GM12878 (cell line): ENCODE measurements around the gene EGFR. TPM values are rescaled to one million over a fixed set of nuclear protein-coding genes. Genes with fewer than 3 reads are reported as not detected.

ENCODE experiments used
- ATAC-seq: fragments of 200-7000 bp; cut with Tn5 transposase; 3 replicates; pipeline ENCODE4 v1.9.1; 2020; ENCODE audit warnings: mild to moderate bottlenecking, moderate library complexity
- BruUV-seq: library from RNA; stranded (reverse); fragments of 400-500 nt; replicated peaks from 2 replicates; lab custom pipeline; 2021; lab: Mats Ljungman, UMichigan
- CTCF ChIA-PET: fragments of 300-600 bp; sonication (Branson Sonifier 250); formaldehyde crosslinking; extraction: SDS; loops from one replicate; lab custom pipeline; 2021; ENCODE audit warnings: inconsistent platforms; lab: Yijun Ruan, JAX
- POLR2A ChIA-PET: fragments of 350-600 bp; formaldehyde crosslinking; extraction: SDS; loops from one replicate; lab custom pipeline; 2021; ENCODE audit warnings: inconsistent platforms; lab: Charles Lee
- RAD21 ChIA-PET: fragments of 300-600 bp; sonication (Branson Sonifier 250); formaldehyde crosslinking; loops from one replicate; lab custom pipeline; 2023; ENCODE audit warnings: antibody characterized with exemption; ENCODE audit not compliant: unreplicated experiment; lab: Charles Lee
- SMC1A ChIA-PET: fragments of 300-600 bp; sonication (Branson Sonifier 250); formaldehyde crosslinking; loops from one replicate; lab custom pipeline; 2023; ENCODE audit not compliant: unreplicated experiment, uncharacterized antibody; lab: Charles Lee
- DNase-seq: peaks from one replicate; pipeline ENCODE4 v3.0.0-alpha.2; 2011; ENCODE audit warnings: low read depth, low spot score
- FAIRE-seq: peaks from 3 replicates; lab custom pipeline; 2011; peaks lifted over from hg19 to GRCh38; lab: Jason Lieb, UNC
- H2AFZ ChIP-seq: 2 replicates; pipeline ENCODE4 v1.6.0; 2011; ENCODE audit warnings: low read depth, low read length, control low read depth; ENCODE audit not compliant: control insufficient read depth
- H3K27ac ChIP-seq: 2 replicates; pipeline ENCODE4 v1.5.1; 2011; ENCODE audit warnings: control low read depth; ENCODE audit not compliant: control insufficient read depth, insufficient read depth
- H3K27me3 ChIP-seq, 2 experiments: replicated peaks in 1 of 2; 2 replicates each; pipeline versions ENCODE4 v1.6.0 to v1.6.1; 2011; ENCODE audit warnings: low read length in 1 of 2; ENCODE audit not compliant: control insufficient read depth in 2 of 2, insufficient read depth in 2 of 2
- H3K36me3 ChIP-seq, 2 experiments: 2 replicates each; pipeline ENCODE4 v1.5.1; 2011; ENCODE audit warnings: low read length in 1 of 2; ENCODE audit not compliant: control insufficient read depth in 2 of 2, insufficient read depth in 2 of 2
- H3K4me1 ChIP-seq: 2 replicates; pipeline ENCODE4 v1.6.1; 2011; ENCODE audit warnings: mild to moderate bottlenecking, low read length, moderate library complexity, mixed read lengths; ENCODE audit not compliant: control insufficient read depth, insufficient read depth
- H3K4me2 ChIP-seq: 2 replicates; pipeline ENCODE4 v1.6.0; 2011; ENCODE audit warnings: control low read depth; ENCODE audit not compliant: control insufficient read depth, insufficient read depth
- H3K4me3 ChIP-seq: fragments of 200-600 bp; sonication (generic); 2 replicates; pipeline ENCODE4 v1.5.1; 2016
- H3K79me2 ChIP-seq: 2 replicates; pipeline ENCODE4 v1.6.0; 2011; ENCODE audit warnings: low read length; ENCODE audit not compliant: control insufficient read depth, insufficient read depth
- H3K9ac ChIP-seq: 2 replicates; pipeline ENCODE4 v1.8.0; 2011; ENCODE audit warnings: low read length, control low read depth, mixed read lengths; ENCODE audit not compliant: control insufficient read depth, insufficient read depth
- H3K9me3 ChIP-seq: replicated peaks from 3 replicates; pipeline ENCODE4 v1.5.1; 2011; ENCODE audit warnings: mild to moderate bottlenecking, low read length; ENCODE audit not compliant: control insufficient read depth, insufficient read depth
- H4K20me1 ChIP-seq: 2 replicates; pipeline ENCODE4 v1.6.0; 2011; ENCODE audit not compliant: control insufficient read depth, insufficient read depth
- BCL11A ChIP-seq: IDR thresholded peaks from 2 replicates; pipeline ENCODE4 v1.6.1; 2011; ENCODE audit warnings: low read depth, low read length
- BHLHE40 ChIP-seq, 2 experiments: fragments of 450-650 bp in 1 of 2; IDR thresholded peaks; 2 replicates each; pipeline ENCODE4 v1.6.1; 2011 to 2017; ENCODE audit warnings: low read depth in 2 of 2, borderline replicate concordance in 1 of 2, improper control_type of control experiment in 1 of 2, low read length in 1 of 2, mild to moderate bottlenecking in 1 of 2
- CHD4 ChIP-seq: fragments of 200-600 bp; sonication (generic); IDR thresholded peaks from 2 replicates; pipeline ENCODE4 v1.6.1; 2016; ENCODE audit warnings: mild to moderate bottlenecking
- FOXM1 ChIP-seq: IDR thresholded peaks from 2 replicates; pipeline ENCODE4 v1.6.1; 2012; ENCODE audit warnings: low read depth, mild to moderate bottlenecking, inconsistent platforms, low read length, moderate library complexity
- HCFC1 ChIP-seq: fragments of 150-350 bp; IDR thresholded peaks from 2 replicates; pipeline ENCODE4 v1.6.1; 2014; ENCODE audit warnings: low read length
- KDM1A ChIP-seq: fragments of 200-600 bp; sonication (generic); IDR thresholded peaks from 2 replicates; pipeline ENCODE4 v1.6.1; 2016; ENCODE audit warnings: borderline replicate concordance
- NFYA ChIP-seq: IDR thresholded peaks from 2 replicates; pipeline ENCODE4 v1.6.1; 2011; ENCODE audit warnings: low read depth, mild to moderate bottlenecking, low read length, improper control_type of control experiment, borderline replicate concordance
- POU2F2 ChIP-seq: IDR thresholded peaks from 3 replicates; pipeline ENCODE4 v1.6.1; 2011; ENCODE audit warnings: low read depth, mild to moderate bottlenecking, low read length, borderline replicate concordance
- RAD51 ChIP-seq: fragments of 450-650 bp; IDR thresholded peaks from 2 replicates; pipeline ENCODE4 v1.6.1; 2016; ENCODE audit warnings: moderate library complexity, mild to moderate bottlenecking, inconsistent platforms
- SMC3 ChIP-seq: IDR thresholded peaks from 2 replicates; pipeline ENCODE4 v1.6.1; 2011; ENCODE audit warnings: low read length, improper control_type of control experiment, borderline replicate concordance
- SP1 ChIP-seq: IDR thresholded peaks from one replicate; pipeline ENCODE4 v1.6.1; 2011; ENCODE audit warnings: low read depth, low read length
- TARDBP ChIP-seq: IDR thresholded peaks from 2 replicates; pipeline ENCODE4 v1.6.1; 2016; ENCODE audit warnings: borderline replicate concordance
- ZNF217 ChIP-seq: fragments of 450-650 bp; IDR thresholded peaks from 2 replicates; pipeline ENCODE4 v1.6.1; 2017; ENCODE audit warnings: antibody characterized with exemption, mild to moderate bottlenecking
- ZNF24 ChIP-seq: fragments of 450-650 bp; IDR thresholded peaks from 2 replicates; pipeline ENCODE4 v1.6.1; 2017; ENCODE audit warnings: antibody characterized with exemption, mild to moderate bottlenecking
- WGBS: methylation state at CpG from one replicate; pipeline ENCODE4 v1.1.6; 2016; ENCODE audit warnings: low lambda C conversion rate; ENCODE audit not compliant: insufficient replicate concordance, insufficient coverage; ENCODE audit errors: missing lambda C conversion rate; 5-methylcytosine and 5-hydroxymethylcytosine counted together
- in situ Hi-C: fragments of 300-500 bp; cut with MboI; formaldehyde crosslinking; loops from 9 replicates; pipeline ENCODE4 v1.14.3; 2018; ENCODE audit warnings: mixed read lengths
- intact Hi-C: fragments of 100-400 bp; cut with micrococcal nuclease; formaldehyde crosslinking; loops from one replicate; pipeline ENCODE4 v1.14.2; 2022; ENCODE audit not compliant: unreplicated experiment
- polyA plus RNA-seq, 11 experiments: library from polyadenylated mRNA; depleted of rRNA in 4 of 11; unstranded in 6 of 11; stranded (reverse) in 5 of 11; fragments of >200 nt; fragmentation: Nextera tagmentation in 4 of 11; fragmentation: Illumina TruSeq in 1 of 11; extraction: Ambion mirVana in 4 of 11; extraction: Trizol in 1 of 11; gene quantifications; 1 replicate in 1 of 11; 2 replicates in 10 of 11; pipeline versions ENCODE4 v1.2.1 to v1.2.3, GENCODE V29; 2011 to 2016; ENCODE audit warnings: inconsistent platforms in 2 of 11, missing spikeins in 2 of 11, low read depth in 1 of 11
- total RNA-seq, 4 experiments: library from RNA; depleted of rRNA in 3 of 4; stranded (reverse); fragments of >200 nt in 3 of 4; fragmentation: Illumina TruSeq in 1 of 4; extraction: Trizol in 1 of 4; gene quantifications; 2 replicates each; pipeline versions ENCODE4 v1.2.1 to v1.2.3, GENCODE V29; 2013 to 2021
- TF ChIP-seq, protein P1 (sequence below): fragments of 450-650 bp; IDR thresholded peaks from 2 replicates; pipeline ENCODE4 v1.6.1; 2017; ENCODE audit warnings: low read depth, mild to moderate bottlenecking, moderate library complexity
- TF ChIP-seq, protein P2 (sequence below): fragments of 450-650 bp; IDR thresholded peaks from 2 replicates; pipeline ENCODE4 v1.6.1; 2014; ENCODE audit warnings: mild to moderate bottlenecking

EGFR gene
- total and polyA plus RNA-seq, 10 of the 15 experiments (the other 5 are each of a cell fraction or from before 2014, with no cell fraction given) = 0.01 to 0.31 TPM; not detected in 8

DNA sequence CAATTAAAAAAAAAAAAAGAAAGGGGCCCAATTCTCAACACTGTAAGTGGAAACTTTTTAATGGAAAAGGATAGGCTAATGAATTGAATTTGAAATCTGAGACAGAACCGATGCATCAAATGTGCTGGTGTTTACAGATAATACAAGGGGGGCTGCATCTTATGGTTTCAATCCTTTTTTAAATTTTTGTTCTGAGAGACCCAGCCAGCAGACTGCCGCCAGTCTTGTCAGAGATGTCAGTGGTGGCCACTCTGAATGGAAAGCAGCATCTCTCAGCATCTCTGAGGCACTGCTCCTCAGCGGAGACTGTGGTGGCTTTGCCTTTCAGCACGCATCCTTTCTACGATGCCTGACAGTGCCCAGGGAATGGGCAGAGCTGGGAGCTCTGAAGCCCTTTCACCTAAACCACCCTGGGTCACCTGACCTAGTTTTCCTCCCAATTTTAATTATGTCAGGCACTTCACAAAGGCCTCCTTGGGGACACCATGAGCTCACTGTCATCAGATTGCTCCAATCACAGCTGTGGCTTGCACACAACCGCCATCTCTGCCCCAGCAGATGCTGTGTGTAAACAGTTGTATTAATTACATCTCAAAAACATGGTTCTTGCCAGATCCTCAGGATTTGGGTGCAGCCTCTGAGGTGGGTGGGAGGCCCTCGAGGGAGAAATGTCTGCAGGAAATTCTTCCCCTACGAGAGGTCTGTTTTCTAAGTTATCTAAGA lies 81.2 kb downstream of the EGFR start:
- H3K9me3 ChIP-seq = no peaks in the 10 kb centered on the region
- no peak for FAIRE-seq
- ChIA-PET POLR2A (no interaction called here), RAD21 (no interaction called here), SMC1A (no interaction called here), CTCF (no interaction called here)
- H3K36me3 ChIP-seq = no peaks in the 10 kb centered on the region
- intact Hi-C loops = no loop called here
- no peak overlapping the region for H3K4me3 ChIP-seq
- no peaks in the 10 kb centered on the region for H3K79me2 ChIP-seq
- no peak; the same call in 2 of the 3 replicates for ATAC-seq
- H3K4me2 ChIP-seq = no peak overlapping the region
- in situ Hi-C loops = no loop called here
- H3K27me3 ChIP-seq = peaks cover 0 to 1% of the 10 kb centered on the region in 2 experiments; a peak in 1 of 4 replicates
- H3K9ac ChIP-seq = no peak overlapping the region
- no peaks in the 10 kb centered on the region for H3K4me1 ChIP-seq
- no peak for DNase-seq
- no peak for TF ChIP-seq BCL11A
- no peak for TF ChIP-seq POU2F2
- TF ChIP-seq BHLHE40 (IDR thresholded peaks at IDR 0.05; ENCODE audit: borderline replicate concordance in 1 of 2, low read depth in 2 of 2, low read length in 1 of 2) = no peak
- no peak for TF ChIP-seq FOXM1
- TF ChIP-seq SP1 = no peak
- no peak for TF ChIP-seq ZNF24
- no peak for TF ChIP-seq KDM1A
- no peak for TF ChIP-seq TARDBP
- TF ChIP-seq, protein P1, sequence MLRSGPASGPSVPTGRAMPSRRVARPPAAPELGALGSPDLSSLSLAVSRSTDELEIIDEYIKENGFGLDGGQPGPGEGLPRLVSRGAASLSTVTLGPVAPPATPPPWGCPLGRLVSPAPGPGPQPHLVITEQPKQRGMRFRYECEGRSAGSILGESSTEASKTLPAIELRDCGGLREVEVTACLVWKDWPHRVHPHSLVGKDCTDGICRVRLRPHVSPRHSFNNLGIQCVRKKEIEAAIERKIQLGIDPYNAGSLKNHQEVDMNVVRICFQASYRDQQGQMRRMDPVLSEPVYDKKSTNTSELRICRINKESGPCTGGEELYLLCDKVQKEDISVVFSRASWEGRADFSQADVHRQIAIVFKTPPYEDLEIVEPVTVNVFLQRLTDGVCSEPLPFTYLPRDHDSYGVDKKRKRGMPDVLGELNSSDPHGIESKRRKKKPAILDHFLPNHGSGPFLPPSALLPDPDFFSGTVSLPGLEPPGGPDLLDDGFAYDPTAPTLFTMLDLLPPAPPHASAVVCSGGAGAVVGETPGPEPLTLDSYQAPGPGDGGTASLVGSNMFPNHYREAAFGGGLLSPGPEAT = no peak
- no peak for TF ChIP-seq SMC3
- no peak for TF ChIP-seq ZNF217
- TF ChIP-seq NFYA = no peak
- TF ChIP-seq, protein P2, sequence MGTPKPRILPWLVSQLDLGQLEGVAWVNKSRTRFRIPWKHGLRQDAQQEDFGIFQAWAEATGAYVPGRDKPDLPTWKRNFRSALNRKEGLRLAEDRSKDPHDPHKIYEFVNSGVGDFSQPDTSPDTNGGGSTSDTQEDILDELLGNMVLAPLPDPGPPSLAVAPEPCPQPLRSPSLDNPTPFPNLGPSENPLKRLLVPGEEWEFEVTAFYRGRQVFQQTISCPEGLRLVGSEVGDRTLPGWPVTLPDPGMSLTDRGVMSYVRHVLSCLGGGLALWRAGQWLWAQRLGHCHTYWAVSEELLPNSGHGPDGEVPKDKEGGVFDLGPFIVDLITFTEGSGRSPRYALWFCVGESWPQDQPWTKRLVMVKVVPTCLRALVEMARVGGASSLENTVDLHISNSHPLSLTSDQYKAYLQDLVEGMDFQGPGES = no peak
- no peak for TF ChIP-seq RAD51
- TF ChIP-seq CHD4 = no peak
- TF ChIP-seq HCFC1 = no peak
- H3K27ac ChIP-seq = no peak overlapping the region
- no peak overlapping the region for H2AFZ ChIP-seq
- 45% methylated on average over 8 of the region's 8 CpGs for WGBS
- BruUV-seq = no TSS peak
- no peaks in the 10 kb centered on the region for H4K20me1 ChIP-seq
